CD8-positive, alpha-beta memory T cell (primary cell): ENCODE results near the gene MADCAM1. TPM values are rescaled to one million over a fixed set of nuclear protein-coding genes. Genes with fewer than 3 reads are reported as not detected.

Source experiments
- CTCF ChIA-PET: fragments of 350-600 bp; sonication (Branson Sonifier 250); formaldehyde crosslinking; loops from one replicate; lab custom pipeline; 2021; ENCODE audit warnings: antibody characterized with exemption; lab: Charles Lee
- POLR2A ChIA-PET: fragments of 350-600 bp; sonication (Branson Sonifier 250); formaldehyde crosslinking; loops from one replicate; lab custom pipeline; 2021; ENCODE audit warnings: antibody characterized with exemption; lab: Charles Lee
- DNase-seq, 5 donors: peaks; one replicate each; pipeline versions ENCODE4 v3.0.0 to v3.0.0-alpha.2; 2020 to 2022; ENCODE audit warnings: mixed read lengths in 1 of 5
- H3K27ac ChIP-seq: one replicate; pipeline ENCODE4 v1.7.0; 2013; ENCODE audit warnings: low read depth, mild to moderate bottlenecking, low read length, moderate library complexity
- H3K27me3 ChIP-seq: 2 replicates; pipeline ENCODE4 v1.7.0; 2013; ENCODE audit warnings: low read length, mild to moderate bottlenecking; ENCODE audit not compliant: insufficient read depth, poor library complexity, severe bottlenecking
- H3K36me3 ChIP-seq: 2 replicates; pipeline ENCODE4 v1.7.0; 2013; ENCODE audit warnings: mild to moderate bottlenecking, low read length, moderate library complexity; ENCODE audit not compliant: insufficient read depth
- H3K4me1 ChIP-seq: 2 replicates; pipeline ENCODE4 v1.7.0; 2013; ENCODE audit warnings: mild to moderate bottlenecking, low read length, moderate library complexity; ENCODE audit not compliant: insufficient read depth
- H3K4me3 ChIP-seq: 2 replicates; pipeline ENCODE4 v1.7.0; 2013; ENCODE audit warnings: mild to moderate bottlenecking, low read length
- H3K9me3 ChIP-seq: 2 replicates; pipeline ENCODE4 v1.7.0; 2013; ENCODE audit warnings: mild to moderate bottlenecking, low read length
- H3K27ac Mint-ChIP-seq, 8 donors: one replicate each; pipeline ENCODE4 v1.8.0; 2020 to 2021; ENCODE audit warnings: mixed read lengths in 8 of 8, mild to moderate bottlenecking in 6 of 8, inconsistent platforms in 3 of 8, moderate library complexity in 3 of 8
- H3K27me3 Mint-ChIP-seq, 2 donors: one replicate each; pipeline ENCODE4 v1.8.0; 2020 to 2021; ENCODE audit warnings: mixed read lengths in 2 of 2, mild to moderate bottlenecking in 1 of 2, moderate library complexity in 1 of 2
- H3K36me3 Mint-ChIP-seq, 3 donors: one replicate each; pipeline ENCODE4 v1.8.0; 2020 to 2021; ENCODE audit warnings: mixed read lengths in 3 of 3, inconsistent platforms in 1 of 3, mild to moderate bottlenecking in 1 of 3
- H3K4me1 Mint-ChIP-seq, 3 donors: one replicate each; pipeline ENCODE4 v1.8.0; 2020 to 2021; ENCODE audit warnings: mixed read lengths in 3 of 3, inconsistent platforms in 1 of 3, mild to moderate bottlenecking in 1 of 3
- H3K4me3 Mint-ChIP-seq, 7 donors: one replicate each; pipeline ENCODE4 v1.8.0; 2020 to 2021; ENCODE audit warnings: mixed read lengths in 7 of 7, mild to moderate bottlenecking in 6 of 7, moderate library complexity in 4 of 7, inconsistent platforms in 2 of 7
- H3K9me3 Mint-ChIP-seq, 5 donors: one replicate each; pipeline ENCODE4 v1.8.0; 2020 to 2022; ENCODE audit warnings: mixed read lengths in 5 of 5, mild to moderate bottlenecking in 3 of 5, moderate library complexity in 2 of 5, inconsistent platforms in 1 of 5
- polyA plus RNA-seq: library from polyadenylated mRNA; unstranded; fragments of 300-500 nt; fragmentation: Illumina TruSeq; gene quantifications from one replicate; pipeline ENCODE4 v1.2.3, GENCODE V29; 2021
- total RNA-seq, 2 experiments: library from RNA; stranded (reverse); gene quantifications; one replicate each; pipeline ENCODE4 v1.2.3, GENCODE V29; 2021

Gene MADCAM1
- total and polyA plus RNA-seq, 3 experiments from 2014 or later: 0.12 to 0.44 (median 0.33) TPM

DNA sequence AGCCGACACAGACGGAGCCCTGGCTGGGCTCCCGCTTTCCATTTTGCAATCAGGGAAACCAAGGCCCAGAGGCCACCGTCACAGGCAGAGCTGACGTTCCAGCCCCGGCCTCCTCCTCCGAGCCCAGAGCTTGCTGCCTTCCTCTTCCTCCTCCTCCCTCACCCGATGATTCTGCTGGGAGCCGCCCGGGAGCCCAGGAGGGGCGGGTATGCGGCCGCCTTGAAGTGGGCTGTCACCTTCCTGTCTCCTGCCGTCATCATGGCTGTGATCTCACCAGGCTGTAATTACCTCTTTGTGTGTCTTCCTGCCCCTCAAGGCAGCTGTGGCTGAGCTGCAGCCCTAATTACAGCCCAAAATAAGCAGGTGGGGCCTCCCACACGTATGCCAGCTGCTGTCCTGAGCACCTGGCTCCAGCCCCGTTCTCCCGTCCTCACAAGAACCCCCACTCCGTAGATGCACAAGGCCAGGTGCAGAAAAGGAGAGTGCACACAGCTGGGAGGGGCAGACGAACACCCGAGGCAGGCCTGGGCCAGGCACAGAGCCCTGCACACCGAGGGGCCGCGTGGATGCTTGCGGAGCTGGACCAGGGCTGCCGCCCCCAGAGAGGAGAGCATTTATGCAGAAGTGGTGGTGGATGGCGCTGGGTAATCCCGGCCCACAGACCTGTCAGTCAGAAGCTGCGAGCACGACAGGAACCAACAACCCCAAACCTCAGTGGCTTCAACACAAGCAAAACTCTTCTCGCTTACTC lies 15.0 kb downstream of the MADCAM1 start:
- DNase-seq: peak; percentile 87 to 97 (median 95)
- Histone ChIP-seq H3K9me3 (no peaks in the 10 kb centered on the region), H3K36me3 (no peaks in the 10 kb centered on the region), H3K4me1 (peaks cover 49% of the 10 kb centered on the region), H3K27me3 (no peaks in the 10 kb centered on the region), H3K4me3 (peak overlapping the region; percentile 84), H3K27ac (peak overlapping the region; percentile 97)
- Mint-ChIP-seq H3K9me3 (no peaks in the 10 kb centered on the region), H3K36me3 (peaks cover 0 to 14% (median 7%) of the 10 kb centered on the region in 3 donors), H3K4me1 (peaks cover 35 to 59% (median 52%) of the 10 kb centered on the region in 3 donors), H3K4me3 (peak overlapping the region; percentile 83 to 95 (median 90)), H3K27ac (peak overlapping the region; percentile 95 to 100 (median 100)), H3K27me3 (peaks cover 0 to 1% of the 10 kb centered on the region in 2 donors)
- ChIA-PET CTCF (interaction anchor here (0.5 to 4.7 kb wide), 30 partner anchors 8 to 766 kb away, joined by 3 to 55 read pairs (median 4); partner anchors contain the start of genes BSG, CDC34, GZMM and MADCAM1), POLR2A (interaction anchor here (0.8 to 2.6 kb wide), 6 partner anchors 10 to 758 kb away, joined by 3 to 18 read pairs (median 5); partner anchors contain the start of genes CDC34 and CIRBP)

DNA sequence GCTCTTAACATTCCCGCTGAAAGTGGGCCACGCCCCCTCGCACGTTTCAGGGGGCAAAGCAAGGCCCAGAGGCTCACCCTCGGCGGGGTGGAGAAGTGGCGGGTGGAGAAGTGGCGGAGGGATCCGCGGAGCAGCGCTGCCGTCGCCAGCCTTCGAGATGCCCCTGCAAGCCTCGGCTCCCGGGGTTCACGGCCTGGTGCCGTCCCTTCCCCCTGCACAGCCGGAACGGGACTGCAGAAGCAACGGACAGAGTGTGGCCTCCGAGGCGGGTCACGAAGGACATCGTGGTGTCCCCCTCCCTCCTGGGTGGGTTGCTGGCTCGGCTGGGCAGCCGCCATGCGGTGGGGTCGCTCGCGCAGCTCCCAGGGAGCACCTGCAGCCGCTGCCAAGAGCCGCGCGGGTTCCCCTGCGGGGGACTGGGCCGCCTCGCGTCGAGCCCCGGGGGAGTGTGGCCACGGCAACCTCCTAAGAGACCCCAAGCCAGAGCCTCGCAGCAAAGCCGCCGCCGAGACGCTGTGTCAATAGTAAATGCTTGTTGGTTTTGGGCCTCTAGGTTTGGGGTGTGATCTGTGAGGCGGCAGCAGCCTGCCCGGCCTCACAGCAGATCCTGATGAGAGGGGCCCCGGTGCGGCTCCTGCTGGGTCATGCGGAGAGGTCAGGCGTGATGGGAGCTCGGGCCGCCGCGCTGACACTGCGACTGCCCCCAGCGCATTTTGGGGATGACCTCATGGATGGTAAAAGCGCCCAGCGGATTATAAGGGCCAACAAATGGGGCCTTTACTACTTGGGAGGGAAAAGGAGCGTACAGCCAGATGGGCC lies 16.5 kb downstream of the MADCAM1 start:
- H3K36me3 Mint-ChIP-seq: peaks cover 0 to 9% (median 7%) of the 10 kb centered on the region in 3 donors
- H3K27me3 Mint-ChIP-seq: peaks cover 0 to 1% of the 10 kb centered on the region in 2 donors
- Histone ChIP-seq H3K27ac (no peak overlapping the region), H3K36me3 (no peaks in the 10 kb centered on the region), H3K27me3 (no peaks in the 10 kb centered on the region), H3K9me3 (no peaks in the 10 kb centered on the region), H3K4me1 (peaks cover 47% of the 10 kb centered on the region), H3K4me3 (no peak overlapping the region)
- ChIA-PET CTCF (interaction anchor here (4.7 kb wide), 1 partner anchor 18 kb away, joined by 55 read pairs; the partner anchor contains the start of gene CDC34), POLR2A (no interaction called here)
- no peak for DNase-seq
- no peaks in the 10 kb centered on the region for H3K9me3 Mint-ChIP-seq
- peaks cover 35 to 59% (median 48%) of the 10 kb centered on the region in 3 donors for H3K4me1 Mint-ChIP-seq
- H3K4me3 Mint-ChIP-seq: peak overlapping the region in 1 of 7 donors; percentile 91
- peak overlapping the region; percentile 61 to 100 (median 100) for H3K27ac Mint-ChIP-seq

DNA sequence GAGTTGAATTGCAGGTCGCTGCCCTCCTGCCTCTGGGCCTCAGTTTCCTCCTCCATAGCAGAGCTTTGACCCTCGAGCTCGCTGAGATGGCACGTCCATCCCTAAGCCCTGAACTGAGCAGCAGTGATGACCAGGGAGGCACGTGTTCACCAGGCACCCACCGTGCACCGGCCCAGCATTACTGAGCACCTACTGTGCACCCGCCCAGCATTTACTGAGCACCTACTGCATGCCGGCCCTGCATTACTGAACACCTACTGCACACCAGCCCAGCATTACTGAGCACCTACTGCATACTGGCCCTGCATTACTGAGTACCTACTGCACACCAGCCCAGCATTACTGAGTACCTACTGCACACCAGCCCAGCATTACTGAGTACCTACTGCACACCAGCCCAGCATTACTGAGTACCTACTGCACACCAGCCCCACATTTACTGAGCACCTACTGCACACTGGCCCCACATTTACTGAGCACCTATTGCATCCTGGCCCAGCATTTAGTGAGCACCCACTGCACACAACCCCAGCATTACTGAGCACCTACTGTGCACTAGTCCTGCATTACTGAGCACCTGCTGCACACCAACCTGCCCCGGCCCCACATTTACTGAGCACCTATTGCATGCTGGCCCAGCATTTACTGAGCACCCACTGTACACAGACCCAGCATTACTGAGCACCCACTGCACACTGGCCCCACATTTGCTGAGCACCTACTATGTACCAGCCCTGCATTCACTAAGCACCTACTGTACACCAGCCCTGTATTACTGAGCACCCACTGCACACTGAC lies 17.3 kb downstream of the MADCAM1 start:
- peaks cover 29 to 51% (median 40%) of the 10 kb centered on the region in 3 donors for H3K4me1 Mint-ChIP-seq
- Histone ChIP-seq H3K27me3 (no peaks in the 10 kb centered on the region), H3K27ac (no peak overlapping the region), H3K4me1 (peaks cover 39% of the 10 kb centered on the region), H3K36me3 (no peaks in the 10 kb centered on the region), H3K4me3 (no peak overlapping the region), H3K9me3 (no peaks in the 10 kb centered on the region)
- H3K27ac Mint-ChIP-seq: peak overlapping the region; percentile 15 to 94 (median 78)
- DNase-seq: no peak
- peaks cover 0 to 1% of the 10 kb centered on the region in 2 donors for H3K27me3 Mint-ChIP-seq
- H3K36me3 Mint-ChIP-seq: peaks cover 0 to 7% (median 7%) of the 10 kb centered on the region in 3 donors
- ChIA-PET POLR2A (no interaction called here), CTCF (interaction anchor here (4.7 kb wide), 1 partner anchor 17 kb away, joined by 55 read pairs; the partner anchor contains the start of gene CDC34)
- no peaks in the 10 kb centered on the region for H3K9me3 Mint-ChIP-seq
- no peak overlapping the region for H3K4me3 Mint-ChIP-seq

GRCh38 chr19:514166-514663 lies 17.9 kb downstream of the MADCAM1 start:
- Mint-ChIP-seq H3K4me1 (peaks cover 24 to 45% (median 35%) of the 10 kb centered on the region in 3 donors), H3K4me3 (peak overlapping the region in 1 of 7 donors; percentile 65), H3K36me3 (peaks cover 0 to 7% (median 7%) of the 10 kb centered on the region in 3 donors), H3K9me3 (no peaks in the 10 kb centered on the region), H3K27ac (peak overlapping the region; percentile 15 to 94 (median 78)), H3K27me3 (peaks cover 0 to 1% of the 10 kb centered on the region in 2 donors)
- Histone ChIP-seq H3K27me3 (no peaks in the 10 kb centered on the region), H3K27ac (no peak overlapping the region), H3K36me3 (no peaks in the 10 kb centered on the region), H3K9me3 (no peaks in the 10 kb centered on the region), H3K4me3 (no peak overlapping the region), H3K4me1 (peaks cover 33% of the 10 kb centered on the region)
- no peak for DNase-seq
- CTCF ChIA-PET: interaction anchor here (0.9 kb wide), 1 partner anchor 7 kb away, joined by 4 read pairs; no protein-coding TSS in a partner anchor
- POLR2A ChIA-PET: no interaction called here

GRCh38 chr19:517721-518597 lies 21.7 kb downstream of the MADCAM1 start:
- H3K9me3 ChIP-seq: no peaks in the 10 kb centered on the region
- H3K27ac ChIP-seq: no peak overlapping the region
- Mint-ChIP-seq H3K36me3 (peaks cover 0 to 6% (median 4%) of the 10 kb centered on the region in 3 donors), H3K27me3 (no peaks in the 10 kb centered on the region), H3K27ac (peak overlapping the region in 1 of 8 donors; percentile 35), H3K4me3 (no peak overlapping the region), H3K4me1 (peaks cover 15 to 22% (median 21%) of the 10 kb centered on the region in 3 donors), H3K9me3 (no peaks in the 10 kb centered on the region)
- H3K4me1 ChIP-seq: no peaks in the 10 kb centered on the region
- DNase-seq: no peak
- no peaks in the 10 kb centered on the region for H3K27me3 ChIP-seq
- POLR2A ChIA-PET: no interaction called here
- H3K36me3 ChIP-seq: no peaks in the 10 kb centered on the region
- H3K4me3 ChIP-seq: no peak overlapping the region
- CTCF ChIA-PET: interaction anchor here (0.9 to 2.3 kb wide), 4 partner anchors 7 to 56 kb away, joined by 3 to 7 read pairs (median 6); partner anchors contain the start of gene TPGS1

- H3K27me3 Mint-ChIP-seq: no peaks in the 10 kb centered on the region
- Histone ChIP-seq H3K4me1 (no peaks in the 10 kb centered on the region), H3K9me3 (no peaks in the 10 kb centered on the region), H3K27me3 (no peaks in the 10 kb centered on the region), H3K27ac (no peak overlapping the region), H3K36me3 (no peaks in the 10 kb centered on the region), H3K4me3 (no peak overlapping the region)
- peak overlapping the region in 1 of 8 donors; percentile 43 for H3K27ac Mint-ChIP-seq
- H3K36me3 Mint-ChIP-seq: peaks cover 0 to 5% (median 4%) of the 10 kb centered on the region in 3 donors
- ChIA-PET POLR2A (no interaction called here), CTCF (interaction anchor here (0.6 to 2.3 kb wide), 4 partner anchors 8 to 59 kb away, joined by 3 to 7 read pairs (median 6); no protein-coding TSS in a partner anchor)
- DNase-seq: peak in 4 of 5 donors; percentile 33 to 80 (median 60)
- peaks cover 15 to 19% (median 16%) of the 10 kb centered on the region in 3 donors for H3K4me1 Mint-ChIP-seq
- H3K4me3 Mint-ChIP-seq: no peak overlapping the region
- H3K9me3 Mint-ChIP-seq: no peaks in the 10 kb centered on the region
Measured at GRCh38 chr19:518598-519231, 22.4 kb downstream of the MADCAM1 start.
